Trophoblast cell (in vitro differentiated cells and primary cell): ENCODE measurements around the gene VSTM2B.

Experiments
- DNase-seq, 2 donors: peaks; one replicate each; pipeline ENCODE4 v3.0.0-alpha.2; 2016
- H2AFZ ChIP-seq: 2 replicates; pipeline ENCODE4 v1.6.1; 2013; ENCODE audit warnings: low read length, moderate library complexity, mild to moderate bottlenecking; ENCODE audit not compliant: insufficient read depth, poor library complexity
- H2AK5ac ChIP-seq: 2 replicates; pipeline ENCODE4 v1.6.1; 2013; ENCODE audit warnings: mild to moderate bottlenecking, low read length
- H2BK120ac ChIP-seq: 2 replicates; pipeline ENCODE4 v1.6.1; 2013; ENCODE audit warnings: low read length, mild to moderate bottlenecking, moderate library complexity; ENCODE audit not compliant: insufficient read depth, poor library complexity
- H2BK12ac ChIP-seq: 2 replicates; pipeline ENCODE4 v1.6.1; 2013; ENCODE audit warnings: mild to moderate bottlenecking, low read length, moderate library complexity
- H2BK5ac ChIP-seq: 2 replicates; pipeline ENCODE4 v1.6.1; 2013; ENCODE audit warnings: low read length, low read depth, moderate library complexity, mild to moderate bottlenecking; ENCODE audit not compliant: poor library complexity
- H3K14ac ChIP-seq: 2 replicates; pipeline ENCODE4 v1.6.1; 2013; ENCODE audit warnings: mild to moderate bottlenecking, low read length
- H3K18ac ChIP-seq: 2 replicates; pipeline ENCODE4 v1.6.1; 2013; ENCODE audit warnings: mild to moderate bottlenecking, low read length
- H3K23ac ChIP-seq: 2 replicates; pipeline ENCODE4 v1.6.1; 2013; ENCODE audit warnings: low read length
- H3K27ac ChIP-seq: 2 replicates; pipeline ENCODE4 v1.5.1; 2013; ENCODE audit warnings: low read depth, mild to moderate bottlenecking, inconsistent platforms, low read length, moderate library complexity
- H3K27me3 ChIP-seq: 2 replicates; pipeline ENCODE4 v1.6.1; 2013; ENCODE audit warnings: inconsistent platforms, mild to moderate bottlenecking, low read length, moderate library complexity; ENCODE audit not compliant: insufficient read depth
- H3K36me3 ChIP-seq, 2 experiments: 1 replicate in 1 of 2; 2 replicates in 1 of 2; pipeline ENCODE4 v1.6.1; 2013; ENCODE audit warnings: low read length in 2 of 2, mild to moderate bottlenecking in 2 of 2, moderate library complexity in 1 of 2; ENCODE audit not compliant: insufficient read depth in 2 of 2, control insufficient read depth in 1 of 2
- H3K4ac ChIP-seq: 2 replicates; pipeline ENCODE4 v1.6.1; 2013; ENCODE audit warnings: low read depth, mild to moderate bottlenecking, low read length, moderate library complexity
- H3K4me1 ChIP-seq, 2 experiments: 1 replicate in 1 of 2; 2 replicates in 1 of 2; pipeline ENCODE4 v1.6.1; 2013; ENCODE audit warnings: low read length in 2 of 2, mild to moderate bottlenecking in 2 of 2, moderate library complexity in 1 of 2; ENCODE audit not compliant: insufficient read depth in 2 of 2, control insufficient read depth in 1 of 2
- H3K4me2 ChIP-seq: 2 replicates; pipeline ENCODE4 v1.6.1; 2013; ENCODE audit warnings: inconsistent platforms, mild to moderate bottlenecking, low read length, moderate library complexity
- H3K4me3 ChIP-seq: 2 replicates; pipeline ENCODE4 v1.5.1; 2013; ENCODE audit warnings: mild to moderate bottlenecking, low read depth, low read length, inconsistent platforms
- H3K79me1 ChIP-seq: one replicate; pipeline ENCODE4 v1.6.1; 2013; ENCODE audit warnings: low read length
- H3K79me2 ChIP-seq: 2 replicates; pipeline ENCODE4 v1.6.1; 2013; ENCODE audit warnings: low read length, mild to moderate bottlenecking; ENCODE audit not compliant: control insufficient read depth, insufficient read depth, poor library complexity
- H3K9ac ChIP-seq: 2 replicates; pipeline ENCODE4 v1.6.1; 2013; ENCODE audit warnings: mild to moderate bottlenecking, low read length
- H3K9me3 ChIP-seq: 2 replicates; pipeline ENCODE4 v1.6.1; 2013; ENCODE audit warnings: low read depth, mild to moderate bottlenecking, control low read depth, inconsistent platforms, low read length; ENCODE audit not compliant: insufficient read depth
- H4K12ac ChIP-seq: 2 replicates; pipeline ENCODE4 v1.6.1; 2013; ENCODE audit warnings: low read depth, mild to moderate bottlenecking, low read length, moderate library complexity
- H4K8ac ChIP-seq: 2 replicates; pipeline ENCODE4 v1.6.1; 2013; ENCODE audit warnings: low read depth, mild to moderate bottlenecking, low read length, moderate library complexity
- H4K91ac ChIP-seq: one replicate; pipeline ENCODE4 v1.6.1; 2013; ENCODE audit warnings: low read depth, mild to moderate bottlenecking, low read length, moderate library complexity
- WGBS: extraction: QIAGEN DNeasy Blood & Tissue Kit; methylation state at CpG from one replicate; pipeline ENCODE4 v1.1.7; 2013; ENCODE audit warnings: missing lambda C conversion rate; ENCODE audit not compliant: insufficient read length, insufficient coverage; ENCODE audit errors: extremely low coverage; 5-methylcytosine and 5-hydroxymethylcytosine counted together

Gene VSTM2B

GRCh38 chr19:29560313-29561075, 34.7 kb downstream of the VSTM2B start:
- Histone ChIP-seq H3K79me1 (no peaks in the 10 kb centered on the region), H4K8ac (no peak overlapping the region), H3K18ac (no peak overlapping the region), H2BK120ac (no peak overlapping the region), H3K79me2 (no peaks in the 10 kb centered on the region), H3K23ac (no peak overlapping the region), H3K27ac (no peak overlapping the region), H3K4me1 (no peaks in the 10 kb centered on the region), H3K4ac (no peak overlapping the region), H2BK5ac (no peak overlapping the region), H3K4me2 (no peak overlapping the region), H3K9me3 (peaks cover 10% of the 10 kb centered on the region), H3K27me3 (no peaks in the 10 kb centered on the region), H3K14ac (no peak overlapping the region), H2BK12ac (no peak overlapping the region), H2AFZ (no peak overlapping the region), H2AK5ac (no peak overlapping the region), H3K36me3 (no peaks in the 10 kb centered on the region), H3K4me3 (no peak overlapping the region), H4K12ac (no peak overlapping the region), H4K91ac (no peak overlapping the region), H3K9ac (no peak overlapping the region)
- no peak for DNase-seq
- WGBS = no CpG with 5 or more reads among the region's 6 CpGs

- Histone ChIP-seq H4K8ac (no peak overlapping the region), H3K4me3 (no peak overlapping the region), H3K23ac (no peak overlapping the region), H2BK120ac (no peak overlapping the region), H2AFZ (no peak overlapping the region), H3K4me2 (no peak overlapping the region), H3K79me1 (no peaks in the 10 kb centered on the region), H3K4me1 (no peaks in the 10 kb centered on the region), H3K14ac (no peak overlapping the region), H3K27ac (no peak overlapping the region), H2BK5ac (no peak overlapping the region), H3K36me3 (no peaks in the 10 kb centered on the region), H3K27me3 (no peaks in the 10 kb centered on the region), H4K12ac (no peak overlapping the region), H2BK12ac (no peak overlapping the region), H2AK5ac (no peak overlapping the region), H4K91ac (no peak overlapping the region), H3K79me2 (no peaks in the 10 kb centered on the region), H3K9me3 (peaks cover 10% of the 10 kb centered on the region), H3K9ac (no peak overlapping the region), H3K18ac (no peak overlapping the region), H3K4ac (no peak overlapping the region)
- no peak for DNase-seq
- WGBS = no CpG with 5 or more reads among the region's 9 CpGs
These were observed 35.8 kb downstream of the VSTM2B start for GRCh38 chr19:29561601-29562000.

DNA sequence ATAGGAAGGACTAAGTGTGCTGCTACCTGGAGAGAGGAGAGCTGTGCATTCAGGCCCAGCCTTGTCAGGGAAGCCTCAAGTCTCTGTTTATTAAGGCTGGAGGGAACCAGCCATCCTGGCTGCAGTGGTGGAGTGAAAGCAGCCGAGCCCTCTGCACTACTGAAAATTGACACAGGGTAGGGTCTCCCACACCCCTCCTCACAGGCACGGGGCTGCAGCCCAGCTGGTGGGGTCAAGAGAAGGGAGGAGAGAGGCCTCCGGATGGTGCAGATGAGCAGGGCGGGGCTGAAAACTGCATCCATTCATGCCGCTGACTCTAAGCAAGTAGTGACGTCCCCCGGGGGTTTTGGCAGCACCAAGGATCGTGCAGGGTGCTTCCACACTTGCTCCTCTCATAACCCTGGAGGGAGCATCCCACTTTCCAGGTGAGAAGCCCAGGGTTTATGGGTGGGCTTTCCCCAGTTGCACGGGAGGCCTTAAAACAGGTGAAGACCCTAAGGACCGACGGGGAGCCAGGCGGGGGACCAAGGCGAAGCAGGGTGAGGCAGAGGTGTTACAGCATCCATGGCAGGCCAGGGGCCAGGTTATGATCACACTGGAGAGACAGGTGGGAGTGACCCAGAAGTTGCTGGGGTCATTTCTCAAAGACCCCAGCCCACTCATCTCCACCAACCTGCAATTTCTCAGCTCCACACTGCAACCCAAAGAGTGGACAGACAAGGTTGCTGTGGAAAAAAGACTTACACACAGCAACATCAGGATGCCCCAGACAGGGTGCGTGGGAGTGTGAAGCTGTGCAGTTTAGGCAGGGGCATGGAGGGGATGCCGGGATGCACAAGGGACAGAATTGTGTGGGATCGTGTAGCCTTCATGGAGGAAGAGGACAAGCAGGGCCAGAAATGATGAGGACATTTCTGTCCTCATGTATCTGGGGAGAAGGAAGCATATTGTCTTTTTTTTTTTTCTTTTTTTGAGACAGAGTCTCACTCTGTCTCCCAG, 36.8 kb downstream of the VSTM2B start:
- H2BK120ac ChIP-seq = no peak overlapping the region
- no peak overlapping the region for H4K8ac ChIP-seq
- H2AK5ac ChIP-seq = no peak overlapping the region
- no peak overlapping the region for H3K4me3 ChIP-seq
- H2BK5ac ChIP-seq = no peak overlapping the region
- H3K36me3 ChIP-seq = no peaks in the 10 kb centered on the region
- no peaks in the 10 kb centered on the region for H3K4me1 ChIP-seq
- no peak overlapping the region for H2BK12ac ChIP-seq
- DNase-seq = no peak
- H3K9ac ChIP-seq = no peak overlapping the region
- no peak overlapping the region for H3K4ac ChIP-seq
- H3K14ac ChIP-seq = no peak overlapping the region
- no peak overlapping the region for H3K4me2 ChIP-seq
- peaks cover 11% of the 10 kb centered on the region for H3K9me3 ChIP-seq
- H4K12ac ChIP-seq = no peak overlapping the region
- H3K27me3 ChIP-seq = no peaks in the 10 kb centered on the region
- H3K79me2 ChIP-seq = no peaks in the 10 kb centered on the region
- H3K79me1 ChIP-seq = no peaks in the 10 kb centered on the region
- H2AFZ ChIP-seq = no peak overlapping the region
- WGBS = no CpG with 5 or more reads among the region's 16 CpGs
- H4K91ac ChIP-seq = no peak overlapping the region
- no peak overlapping the region for H3K27ac ChIP-seq
- H3K18ac ChIP-seq = no peak overlapping the region
- H3K23ac ChIP-seq = no peak overlapping the region

- H3K79me1 ChIP-seq = no peaks in the 10 kb centered on the region
- DNase-seq = no peak
These were observed 37.8 kb downstream of the VSTM2B start for GRCh38 chr19:29563486-29564101.

More at GRCh38 chr19:29563486-29564101, 37.8 kb downstream of the VSTM2B start:
- H3K4me2 ChIP-seq = no peak overlapping the region
- no peak overlapping the region for H2AK5ac ChIP-seq
- no peaks in the 10 kb centered on the region for H3K27me3 ChIP-seq
- H2BK120ac ChIP-seq = no peak overlapping the region
- H4K91ac ChIP-seq = no peak overlapping the region
- H3K4ac ChIP-seq = no peak overlapping the region
- H3K4me3 ChIP-seq = no peak overlapping the region
- H3K23ac ChIP-seq = no peak overlapping the region
- H4K8ac ChIP-seq = no peak overlapping the region
- H2BK12ac ChIP-seq = no peak overlapping the region
- WGBS = no CpG with 5 or more reads among the region's 11 CpGs
- H2BK5ac ChIP-seq = no peak overlapping the region
- no peaks in the 10 kb centered on the region for H3K36me3 ChIP-seq
- no peak overlapping the region for H4K12ac ChIP-seq
- H3K9ac ChIP-seq = no peak overlapping the region
- H3K9me3 ChIP-seq = peaks cover 13% of the 10 kb centered on the region
- H3K18ac ChIP-seq = no peak overlapping the region
- H3K27ac ChIP-seq = no peak overlapping the region
- no peak overlapping the region for H3K14ac ChIP-seq
- no peak overlapping the region for H2AFZ ChIP-seq
- H3K4me1 ChIP-seq = no peaks in the 10 kb centered on the region
- no peaks in the 10 kb centered on the region for H3K79me2 ChIP-seq
